K562 (cell line): ENCODE data around the gene RASSF1. TPM values are rescaled to one million over a fixed set of nuclear protein-coding genes. Genes with fewer than 3 reads are reported as not detected.

Source experiments
- CTBP1 ChIP-seq: fragments of 450-650 bp; IDR thresholded peaks from 2 replicates; pipeline ENCODE4 v1.6.1; 2016; ENCODE audit warnings: borderline replicate concordance
- HMGN3 ChIP-seq: IDR thresholded peaks from 2 replicates; pipeline ENCODE4 v1.6.1; 2011; ENCODE audit warnings: borderline replicate concordance, low read depth, mild to moderate bottlenecking, mixed read lengths, low read length; ENCODE audit not compliant: insufficient read length; ENCODE audit errors: extremely low read depth
- polyA plus RNA-seq, 8 experiments: library from polyadenylated mRNA; depleted of rRNA in 4 of 8; stranded (reverse) in 5 of 8; unstranded in 3 of 8; fragments of >200 nt; fragmentation: Nextera tagmentation in 2 of 8; fragmentation: Illumina TruSeq in 1 of 8; extraction: Ambion mirVana in 2 of 8; extraction: Trizol in 1 of 8; gene quantifications; 2 replicates each; pipeline versions ENCODE4 v1.2.1 to v1.2.3, GENCODE V29; 2011 to 2014; ENCODE audit warnings: inconsistent platforms in 1 of 8, missing spikeins in 1 of 8
- total RNA-seq, 7 experiments: library from RNA; depleted of rRNA in 6 of 7; stranded (reverse); fragments of >200 nt in 6 of 7; fragmentation: Illumina TruSeq in 2 of 7; extraction: Trizol in 2 of 7; gene quantifications; 2 replicates each; pipeline versions ENCODE4 v1.2.1 to v1.2.3, GENCODE V29; 2011 to 2021; ENCODE audit warnings: low replicate concordance in 1 of 7
- TF ChIP-seq, protein P1 (sequence below), 2 experiments: fragments of 450-650 bp; formaldehyde crosslinking in 1 of 2; IDR thresholded peaks; 2 replicates each; pipeline versions ENCODE4 v1.4.0 to v1.6.1; 2014 to 2020; ENCODE audit warnings: mild to moderate bottlenecking in 2 of 2, borderline replicate concordance in 1 of 2, low read depth in 1 of 2
- TF ChIP-seq, protein P2 (sequence below): sonication (generic); formaldehyde crosslinking; IDR thresholded peaks from 2 replicates; pipeline ENCODE4 v1.4.0; 2020; ENCODE audit warnings: mild to moderate bottlenecking, missing genetic modification reagents
- TF ChIP-seq, protein P3 (sequence below): sonication (generic); formaldehyde crosslinking; IDR thresholded peaks from 2 replicates; pipeline ENCODE4 v1.8.0; 2022; ENCODE audit warnings: mild to moderate bottlenecking, missing genetic modification reagents

The RASSF1 gene
- total and polyA plus RNA-seq, 9 of the 15 experiments (the other 6 are each of a cell fraction or from before 2014, with no cell fraction given): 3.6 to 57.1 (median 24.6) TPM

DNA sequence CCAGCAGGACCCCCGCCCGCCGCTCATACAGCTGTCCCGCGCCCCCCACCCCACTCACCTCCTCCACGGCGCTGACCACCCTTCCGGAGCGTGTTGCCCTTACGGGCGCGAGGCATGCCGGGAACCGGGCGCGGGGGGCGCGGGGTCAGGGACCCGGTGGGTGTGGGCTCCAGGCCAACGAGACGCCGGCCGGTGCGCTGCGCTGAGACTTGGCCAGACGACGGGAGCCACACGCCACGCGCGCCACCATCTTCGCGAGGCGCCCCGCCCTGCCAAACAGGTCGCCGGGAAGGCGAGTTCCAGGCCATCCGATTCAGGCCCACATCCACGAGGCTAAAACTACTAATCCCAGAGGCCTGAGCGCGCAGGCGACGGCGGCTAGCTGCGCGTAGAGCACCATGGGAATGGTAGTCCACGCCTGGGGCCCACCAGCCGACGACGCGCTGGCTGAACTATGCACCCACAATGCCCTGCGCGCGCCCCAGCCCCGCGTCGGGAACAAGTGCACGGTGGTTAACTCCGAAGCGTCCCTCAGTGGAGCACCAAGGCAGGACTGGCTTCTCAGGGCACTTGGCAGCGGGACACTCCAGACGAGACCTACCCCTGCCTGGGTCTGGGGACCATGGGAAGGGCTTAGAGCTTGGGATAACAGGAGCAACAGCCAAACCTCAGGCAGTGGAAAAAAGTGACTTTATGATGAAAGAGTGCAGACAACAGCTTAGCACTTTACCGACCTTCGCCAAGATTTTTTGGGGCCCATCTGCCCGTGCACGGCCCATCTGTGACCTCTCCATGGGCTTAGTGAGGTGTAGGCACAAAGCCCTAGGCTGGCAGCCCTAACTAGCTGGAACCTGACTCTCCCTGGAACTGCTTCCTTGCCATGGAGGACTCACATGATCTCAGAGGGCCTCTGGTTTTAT is 48.2 kb downstream of the RASSF1 start, which contains the start of gene IFRD2 (continued):
- TF ChIP-seq, protein P1, sequence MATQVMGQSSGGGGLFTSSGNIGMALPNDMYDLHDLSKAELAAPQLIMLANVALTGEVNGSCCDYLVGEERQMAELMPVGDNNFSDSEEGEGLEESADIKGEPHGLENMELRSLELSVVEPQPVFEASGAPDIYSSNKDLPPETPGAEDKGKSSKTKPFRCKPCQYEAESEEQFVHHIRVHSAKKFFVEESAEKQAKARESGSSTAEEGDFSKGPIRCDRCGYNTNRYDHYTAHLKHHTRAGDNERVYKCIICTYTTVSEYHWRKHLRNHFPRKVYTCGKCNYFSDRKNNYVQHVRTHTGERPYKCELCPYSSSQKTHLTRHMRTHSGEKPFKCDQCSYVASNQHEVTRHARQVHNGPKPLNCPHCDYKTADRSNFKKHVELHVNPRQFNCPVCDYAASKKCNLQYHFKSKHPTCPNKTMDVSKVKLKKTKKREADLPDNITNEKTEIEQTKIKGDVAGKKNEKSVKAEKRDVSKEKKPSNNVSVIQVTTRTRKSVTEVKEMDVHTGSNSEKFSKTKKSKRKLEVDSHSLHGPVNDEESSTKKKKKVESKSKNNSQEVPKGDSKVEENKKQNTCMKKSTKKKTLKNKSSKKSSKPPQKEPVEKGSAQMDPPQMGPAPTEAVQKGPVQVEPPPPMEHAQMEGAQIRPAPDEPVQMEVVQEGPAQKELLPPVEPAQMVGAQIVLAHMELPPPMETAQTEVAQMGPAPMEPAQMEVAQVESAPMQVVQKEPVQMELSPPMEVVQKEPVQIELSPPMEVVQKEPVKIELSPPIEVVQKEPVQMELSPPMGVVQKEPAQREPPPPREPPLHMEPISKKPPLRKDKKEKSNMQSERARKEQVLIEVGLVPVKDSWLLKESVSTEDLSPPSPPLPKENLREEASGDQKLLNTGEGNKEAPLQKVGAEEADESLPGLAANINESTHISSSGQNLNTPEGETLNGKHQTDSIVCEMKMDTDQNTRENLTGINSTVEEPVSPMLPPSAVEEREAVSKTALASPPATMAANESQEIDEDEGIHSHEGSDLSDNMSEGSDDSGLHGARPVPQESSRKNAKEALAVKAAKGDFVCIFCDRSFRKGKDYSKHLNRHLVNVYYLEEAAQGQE (IDR thresholded peaks at IDR 0.05; ENCODE audit: borderline replicate concordance): no peak
- TF ChIP-seq, protein P1 (CRISPR knock-in tag; IDR thresholded peaks at IDR 0.05; ENCODE audit: low read depth): peak; percentile 55; the same call in 1 of the 2 replicates
- TF ChIP-seq HMGN3: peak; percentile 93
- TF ChIP-seq, protein P2, sequence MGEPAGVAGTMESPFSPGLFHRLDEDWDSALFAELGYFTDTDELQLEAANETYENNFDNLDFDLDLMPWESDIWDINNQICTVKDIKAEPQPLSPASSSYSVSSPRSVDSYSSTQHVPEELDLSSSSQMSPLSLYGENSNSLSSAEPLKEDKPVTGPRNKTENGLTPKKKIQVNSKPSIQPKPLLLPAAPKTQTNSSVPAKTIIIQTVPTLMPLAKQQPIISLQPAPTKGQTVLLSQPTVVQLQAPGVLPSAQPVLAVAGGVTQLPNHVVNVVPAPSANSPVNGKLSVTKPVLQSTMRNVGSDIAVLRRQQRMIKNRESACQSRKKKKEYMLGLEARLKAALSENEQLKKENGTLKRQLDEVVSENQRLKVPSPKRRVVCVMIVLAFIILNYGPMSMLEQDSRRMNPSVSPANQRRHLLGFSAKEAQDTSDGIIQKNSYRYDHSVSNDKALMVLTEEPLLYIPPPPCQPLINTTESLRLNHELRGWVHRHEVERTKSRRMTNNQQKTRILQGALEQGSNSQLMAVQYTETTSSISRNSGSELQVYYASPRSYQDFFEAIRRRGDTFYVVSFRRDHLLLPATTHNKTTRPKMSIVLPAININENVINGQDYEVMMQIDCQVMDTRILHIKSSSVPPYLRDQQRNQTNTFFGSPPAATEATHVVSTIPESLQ (CRISPR knock-in tag): no peak
- TF ChIP-seq CTBP1: peak; percentile 56; the same call in 1 of the 2 replicates
- TF ChIP-seq, protein P3, sequence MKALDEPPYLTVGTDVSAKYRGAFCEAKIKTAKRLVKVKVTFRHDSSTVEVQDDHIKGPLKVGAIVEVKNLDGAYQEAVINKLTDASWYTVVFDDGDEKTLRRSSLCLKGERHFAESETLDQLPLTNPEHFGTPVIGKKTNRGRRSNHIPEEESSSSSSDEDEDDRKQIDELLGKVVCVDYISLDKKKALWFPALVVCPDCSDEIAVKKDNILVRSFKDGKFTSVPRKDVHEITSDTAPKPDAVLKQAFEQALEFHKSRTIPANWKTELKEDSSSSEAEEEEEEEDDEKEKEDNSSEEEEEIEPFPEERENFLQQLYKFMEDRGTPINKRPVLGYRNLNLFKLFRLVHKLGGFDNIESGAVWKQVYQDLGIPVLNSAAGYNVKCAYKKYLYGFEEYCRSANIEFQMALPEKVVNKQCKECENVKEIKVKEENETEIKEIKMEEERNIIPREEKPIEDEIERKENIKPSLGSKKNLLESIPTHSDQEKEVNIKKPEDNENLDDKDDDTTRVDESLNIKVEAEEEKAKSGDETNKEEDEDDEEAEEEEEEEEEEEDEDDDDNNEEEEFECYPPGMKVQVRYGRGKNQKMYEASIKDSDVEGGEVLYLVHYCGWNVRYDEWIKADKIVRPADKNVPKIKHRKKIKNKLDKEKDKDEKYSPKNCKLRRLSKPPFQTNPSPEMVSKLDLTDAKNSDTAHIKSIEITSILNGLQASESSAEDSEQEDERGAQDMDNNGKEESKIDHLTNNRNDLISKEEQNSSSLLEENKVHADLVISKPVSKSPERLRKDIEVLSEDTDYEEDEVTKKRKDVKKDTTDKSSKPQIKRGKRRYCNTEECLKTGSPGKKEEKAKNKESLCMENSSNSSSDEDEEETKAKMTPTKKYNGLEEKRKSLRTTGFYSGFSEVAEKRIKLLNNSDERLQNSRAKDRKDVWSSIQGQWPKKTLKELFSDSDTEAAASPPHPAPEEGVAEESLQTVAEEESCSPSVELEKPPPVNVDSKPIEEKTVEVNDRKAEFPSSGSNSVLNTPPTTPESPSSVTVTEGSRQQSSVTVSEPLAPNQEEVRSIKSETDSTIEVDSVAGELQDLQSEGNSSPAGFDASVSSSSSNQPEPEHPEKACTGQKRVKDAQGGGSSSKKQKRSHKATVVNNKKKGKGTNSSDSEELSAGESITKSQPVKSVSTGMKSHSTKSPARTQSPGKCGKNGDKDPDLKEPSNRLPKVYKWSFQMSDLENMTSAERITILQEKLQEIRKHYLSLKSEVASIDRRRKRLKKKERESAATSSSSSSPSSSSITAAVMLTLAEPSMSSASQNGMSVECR (CRISPR knock-in tag): peak; percentile 93
